ENCODE data around the gene PRPF6. TPM values are rescaled to one million over a fixed set of nuclear protein-coding genes. Genes with fewer than 3 reads are reported as not detected.

PRPF6 gene
- total and polyA plus RNA-seq, 2 of the 13 experiments (the other 11 are each of a cell fraction or from before 2014, with no cell fraction given), result 63.7 to 101 TPM

- TF ChIP-seq SAP130 (CRISPR knock-in tag; IDR thresholded peaks at IDR 0.05; ENCODE audit: low read depth) (peak; percentile 98), SIN3A (IDR thresholded peaks at IDR 0.05; ENCODE audit: borderline replicate concordance, low read depth, low read length) (peak; percentile 65; the same call in 1 of the 2 replicates), ZBTB26 (CRISPR knock-in tag; IDR thresholded peaks at IDR 0.05; ENCODE audit: borderline replicate concordance) (peak; percentile 85), KLF11 (CRISPR knock-in tag; IDR thresholded peaks at IDR 0.05) (peak; percentile 78), PBX3 (CRISPR knock-in tag; IDR thresholded peaks at IDR 0.05; ENCODE audit: borderline replicate concordance) (peak; percentile 90; the same call in 1 of the 2 replicates), PRDM15 (CRISPR knock-in tag; IDR thresholded peaks at IDR 0.05) (peak; percentile 74), AGO1 (IDR thresholded peaks at IDR 0.05; ENCODE audit: low read depth, low read length, poor library complexity, severe bottlenecking) (peak; percentile 95), ZSCAN12 (CRISPR knock-in tag; IDR thresholded peaks at IDR 0.05) (peak; percentile 85), SALL1 (CRISPR knock-in tag; IDR thresholded peaks at IDR 0.05) (peak; percentile 86), PCBP2 (optimal IDR thresholded peaks at IDR 0.05; ENCODE audit: low read depth, low read length, poor library complexity, severe bottlenecking) (no peak), ZBTB38 (CRISPR knock-in tag; IDR thresholded peaks at IDR 0.05) (peak; percentile 78), ZNF788 (CRISPR knock-in tag; IDR thresholded peaks at IDR 0.05; ENCODE audit: borderline replicate concordance) (peak; percentile 89; the same call in 1 of the 2 replicates), BCL3 (CRISPR knock-in tag; IDR thresholded peaks at IDR 0.05) (peak; percentile 93)
Observed at GRCh38 chr20:63978319-63979228, 2.4 kb upstream of the PRPF6 start (continued).

Measured in HepG2 (cell line).